ENCODE results near the gene GLT8D2. TPM values are rescaled to one million over a fixed set of nuclear protein-coding genes. Genes with fewer than 3 reads are reported as not detected.

GLT8D2 gene
- polyA plus RNA-seq, 2 donors, result 1.4 to 1.6 TPM

DNA sequence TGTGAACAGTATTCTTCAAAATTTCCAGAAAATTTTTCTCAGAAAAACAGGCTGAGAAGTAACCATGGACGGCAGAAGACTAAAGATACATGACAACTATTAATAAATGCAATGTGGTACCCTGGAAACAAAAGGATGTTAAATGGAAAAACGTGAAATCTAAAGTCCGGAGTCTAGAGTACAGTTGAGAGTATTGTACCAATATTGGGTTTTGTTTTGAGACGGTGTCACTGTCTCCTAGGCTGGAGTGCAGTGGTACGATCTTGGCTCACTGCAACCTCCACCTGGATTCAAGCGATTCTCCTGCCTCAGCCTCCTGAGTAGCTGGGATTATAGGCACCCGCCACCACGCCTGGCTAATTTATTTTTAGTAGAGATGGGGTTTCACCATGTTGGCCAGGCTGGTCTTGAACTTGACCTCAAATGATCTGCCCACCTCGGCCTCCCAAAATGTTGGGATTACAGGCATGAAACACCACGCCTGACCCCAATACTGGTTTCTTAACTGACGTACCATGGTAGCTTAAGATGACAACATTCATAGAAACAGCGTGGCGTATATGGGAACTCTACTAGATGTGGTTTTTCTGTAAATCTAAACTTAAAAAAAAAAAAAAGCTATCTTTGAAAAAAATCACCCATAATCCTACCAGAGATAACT is 101.1 kb downstream of the GLT8D2 start:
- 78% methylated on average over 13 of the region's 13 CpGs for WGBS, 2 donors

DNA sequence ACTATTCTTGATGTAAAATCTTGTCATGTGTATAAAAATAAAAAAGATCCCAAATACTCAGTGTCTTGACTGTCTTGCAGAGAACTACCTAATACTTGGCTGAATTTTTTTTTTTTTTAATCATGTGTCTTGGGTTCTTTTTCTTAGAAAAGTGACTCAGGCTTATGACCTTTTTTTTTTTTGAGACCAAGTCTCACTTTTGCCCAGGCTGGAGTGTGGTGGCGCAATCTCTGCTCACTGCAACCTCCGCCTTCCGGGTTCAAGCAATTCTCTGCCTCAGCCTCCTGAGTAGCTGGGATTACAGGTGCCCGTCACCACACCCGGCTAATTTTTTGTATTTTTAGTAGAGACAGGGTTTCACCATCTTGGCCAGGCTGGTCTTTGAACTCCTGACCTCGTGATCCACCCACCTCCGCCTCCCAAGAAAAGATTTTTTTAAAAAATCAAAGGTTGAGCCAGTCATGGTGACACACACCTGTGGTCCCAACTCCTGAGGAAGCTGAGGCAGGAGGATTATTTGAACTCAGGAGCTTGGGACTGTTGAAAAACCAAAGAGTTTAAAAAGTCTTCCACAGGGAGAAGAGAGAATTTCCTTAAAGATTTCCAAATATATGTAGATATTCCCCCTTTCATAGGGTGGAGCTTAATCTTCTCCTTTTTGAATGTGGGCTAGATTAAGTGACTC is 102.0 kb downstream of the GLT8D2 start:
- peaks cover 9 to 19% of the 10 kb centered on the region in 2 donors for H3K36me3 ChIP-seq (ENCODE audit: control insufficient read depth in 2 of 2, insufficient read depth in 2 of 2, low read length in 1 of 2)
- H3K27me3 ChIP-seq (ENCODE audit: control insufficient read depth in 1 of 2, insufficient read depth in 2 of 2, low read length in 2 of 2), result no peaks in the 10 kb centered on the region
- no peak overlapping the region for H3K4me3 ChIP-seq (ENCODE audit: low read depth in 1 of 2, low read length in 2 of 2)
- 86 to 90% methylated on average over 7 of the region's 7 CpGs for WGBS, 2 donors
- no peaks in the 10 kb centered on the region for H3K4me1 ChIP-seq (ENCODE audit: control insufficient read depth in 2 of 2, insufficient read depth in 2 of 2, low read length in 1 of 2)
- H3K9me3 ChIP-seq (ENCODE audit: control insufficient read depth in 2 of 2, insufficient read depth in 1 of 2, low read depth in 1 of 2, low read length in 1 of 2), result no peaks in the 10 kb centered on the region
- no peak overlapping the region for H3K27ac ChIP-seq (ENCODE audit: low read depth in 2 of 2, low read length in 1 of 2)

More for the DNA sequence above, 101.1 kb downstream of the GLT8D2 start:
- Histone ChIP-seq H3K27ac (ENCODE audit: low read depth in 2 of 2, low read length in 1 of 2) (no peak overlapping the region), H3K9me3 (ENCODE audit: control insufficient read depth in 2 of 2, insufficient read depth in 1 of 2, low read depth in 1 of 2, low read length in 1 of 2) (no peaks in the 10 kb centered on the region), H3K36me3 (ENCODE audit: control insufficient read depth in 2 of 2, insufficient read depth in 2 of 2, low read length in 1 of 2) (peaks cover 12 to 22% of the 10 kb centered on the region in 2 donors), H3K4me3 (ENCODE audit: low read depth in 1 of 2, low read length in 2 of 2) (no peak overlapping the region), H3K4me1 (ENCODE audit: control insufficient read depth in 2 of 2, insufficient read depth in 2 of 2, low read length in 1 of 2) (no peaks in the 10 kb centered on the region), H3K27me3 (ENCODE audit: control insufficient read depth in 1 of 2, insufficient read depth in 2 of 2, low read length in 2 of 2) (no peaks in the 10 kb centered on the region)

DNA sequence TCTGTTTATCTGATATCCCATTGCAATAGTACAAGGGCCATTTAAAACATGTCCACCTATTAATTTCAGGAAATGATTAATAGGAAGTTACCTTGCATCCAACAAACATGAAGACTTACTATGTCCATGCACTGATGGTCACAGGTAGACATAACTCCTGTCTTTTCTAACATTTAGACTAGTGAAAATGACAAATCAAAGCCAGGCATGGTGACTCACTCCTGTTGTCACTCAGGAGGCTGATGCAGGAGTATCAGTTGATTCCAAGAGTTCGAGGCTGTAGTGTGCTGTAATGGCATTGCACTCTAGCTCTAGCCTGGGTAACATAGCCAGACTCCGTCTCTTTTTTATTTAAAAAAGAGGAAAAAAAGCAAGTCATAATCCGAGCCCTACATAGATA is 105.0 kb downstream of the GLT8D2 start:
- no peaks in the 10 kb centered on the region for H3K9me3 ChIP-seq (ENCODE audit: control insufficient read depth in 2 of 2, insufficient read depth in 1 of 2, low read depth in 1 of 2, low read length in 1 of 2)
- H3K27me3 ChIP-seq (ENCODE audit: control insufficient read depth in 1 of 2, insufficient read depth in 2 of 2, low read length in 2 of 2), result no peaks in the 10 kb centered on the region
- H3K4me3 ChIP-seq (ENCODE audit: low read depth in 1 of 2, low read length in 2 of 2), result no peak overlapping the region
- WGBS, 2 donors, result 76 to 80% methylated on average over 3 of the region's 3 CpGs
- H3K4me1 ChIP-seq (ENCODE audit: control insufficient read depth in 2 of 2, insufficient read depth in 2 of 2, low read length in 1 of 2), result no peaks in the 10 kb centered on the region
- H3K27ac ChIP-seq (ENCODE audit: low read depth in 2 of 2, low read length in 1 of 2), result no peak overlapping the region
- H3K36me3 ChIP-seq (ENCODE audit: control insufficient read depth in 2 of 2, insufficient read depth in 2 of 2, low read length in 1 of 2), result peaks cover 8 to 11% of the 10 kb centered on the region in 2 donors

Other genes starting within 250 kb of the GLT8D2 start
- 1 to 10 TPM; 2.6 to 2.8 TPM for gene NT5DC3, start 209.0 kb downstream of the GLT8D2 start, polyA plus RNA-seq
- 100 to 1,000 TPM; 192 to 208 TPM for gene HSP90B1, start 119.8 kb downstream of the GLT8D2 start, polyA plus RNA-seq
- gene TDG, start 84.3 kb downstream of the GLT8D2 start, polyA plus RNA-seq, result 10 to 100 TPM; 14.6 to 15.5 TPM
- gene HCFC2, start 14.3 kb upstream of the GLT8D2 start, polyA plus RNA-seq, result 1 to 10 TPM; 6.8 to 6.9 TPM
- 10 to 100 TPM; 11.5 to 13.1 TPM for gene NFYB, start 88.0 kb upstream of the GLT8D2 start, polyA plus RNA-seq
- 10 to 100 TPM in 1 of 2 donors, 1 to 10 TPM in 1; 8.8 to 20.0 TPM for gene TXNRD1, start 165.6 kb upstream of the GLT8D2 start, polyA plus RNA-seq